SKM-1 treated with dmso at 0.1 percent for 144 hours (cell line): Measurements from ENCODE around the gene CLNK.
A peak's percentile ranks its signal among the peaks of the same experiment; 100 is the strongest.

Experiments
- DNase-seq: peaks from one replicate; lab custom pipeline; 2025; ENCODE audit not compliant: unreplicated experiment; lab: John Stamatoyannopoulos, UW

The CLNK gene

DNA sequence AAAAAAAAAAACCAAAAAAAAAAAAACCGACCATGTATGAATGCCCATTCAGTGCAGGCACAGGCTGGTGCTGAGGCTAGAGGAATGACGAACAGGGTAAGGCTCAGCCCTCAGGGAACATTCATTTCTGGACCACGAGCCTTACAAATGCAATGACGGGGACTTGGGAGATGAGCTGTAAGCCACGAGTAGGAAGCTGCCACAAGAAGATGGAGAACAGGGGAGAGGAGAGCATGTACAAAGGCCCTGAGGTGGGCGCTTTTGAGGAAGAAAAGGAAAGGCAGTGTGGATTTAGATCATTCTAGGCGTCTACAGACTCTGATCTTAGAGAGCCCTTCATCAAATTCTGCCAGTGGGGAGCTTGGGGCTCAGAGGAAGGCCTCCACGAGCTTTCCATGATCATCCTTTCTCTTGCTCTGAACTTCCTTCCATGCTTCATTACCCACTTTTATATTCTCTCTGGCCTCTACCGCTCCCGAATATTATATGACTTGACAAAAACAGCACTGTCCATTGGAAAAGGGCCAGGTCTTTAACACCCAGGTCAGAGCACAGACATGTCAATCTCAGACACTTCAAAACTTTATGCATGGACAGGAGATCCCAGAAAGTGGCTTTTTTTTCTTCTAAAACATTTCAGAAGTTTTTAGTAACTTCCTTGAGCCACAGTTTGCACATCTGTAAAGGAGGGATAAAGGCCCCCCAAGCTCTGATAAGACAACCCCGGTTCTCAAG lies 224.1 kb downstream of the CLNK start:
- no peak for DNase-seq

DNA sequence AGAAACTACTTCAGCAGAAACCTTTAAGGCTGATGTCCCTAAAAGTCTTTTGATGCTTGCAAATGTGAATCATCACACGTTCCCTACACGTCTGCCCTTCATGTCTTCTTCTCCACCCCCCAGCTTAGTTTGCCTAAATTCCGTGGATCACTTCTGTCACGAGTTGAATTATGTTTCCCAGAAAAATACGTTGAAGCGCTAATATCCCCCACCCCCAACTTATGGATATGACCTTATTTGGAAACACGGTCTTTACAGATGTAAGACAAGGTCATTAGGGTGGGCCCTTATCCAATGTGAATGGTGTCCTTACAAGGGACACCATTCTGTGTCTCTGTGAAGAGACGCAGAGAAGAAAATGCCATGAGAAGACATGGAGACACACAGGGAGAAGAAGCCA lies 225.3 kb downstream of the CLNK start:
- no peak for DNase-seq

DNA sequence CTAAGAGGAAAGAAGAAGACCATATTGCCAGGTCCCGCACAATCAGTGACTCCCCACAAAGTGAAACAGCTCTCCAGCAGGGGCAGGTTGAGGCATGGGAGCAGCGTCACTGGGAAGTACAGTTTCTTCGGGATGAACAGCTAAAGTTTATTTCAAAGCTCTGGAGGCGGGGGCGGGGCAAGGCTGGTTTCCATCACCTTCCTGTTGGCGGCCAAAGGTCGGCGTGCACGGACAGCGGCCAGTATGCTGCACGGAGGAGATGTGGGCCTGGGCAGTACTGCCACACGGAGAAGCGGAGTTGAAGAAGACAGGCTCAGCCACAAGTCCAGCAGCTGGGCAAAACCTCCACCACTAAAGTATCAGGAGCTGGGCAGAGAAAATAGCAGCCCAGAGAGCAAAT lies 226.4 kb downstream of the CLNK start:
- no peak for DNase-seq

DNA sequence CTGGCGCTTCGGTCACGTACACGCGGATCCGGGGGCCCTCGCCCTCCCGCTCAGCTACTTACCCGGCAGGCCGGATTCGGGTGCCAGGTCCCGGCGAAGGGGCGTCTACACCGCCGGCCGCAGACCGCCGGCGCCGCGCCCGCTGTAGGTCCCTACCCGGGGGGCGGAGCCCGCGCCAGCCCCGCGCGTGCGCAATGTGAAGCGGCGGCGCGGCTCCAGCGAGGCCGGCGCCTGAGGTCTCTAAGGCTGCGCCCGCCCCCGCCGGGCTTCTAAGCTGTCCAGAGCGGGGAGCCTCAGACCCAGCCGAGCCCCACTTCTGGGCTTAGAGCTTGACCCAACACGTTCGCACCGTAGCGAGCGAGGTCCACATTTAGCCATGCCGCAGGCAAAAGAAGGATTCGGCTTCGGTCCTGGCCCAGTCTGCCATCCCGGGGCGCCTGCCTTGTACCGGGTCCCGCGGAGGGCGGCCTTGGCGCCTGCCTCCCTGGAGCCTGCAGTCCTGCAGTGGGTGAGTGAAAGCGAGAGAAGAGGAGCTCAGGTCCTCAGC lies 227.2 kb downstream of the CLNK start, which contains the start of gene ZNF518B:
TSS of gene ZNF518B (minus strand) at position 172 of the 547 bp plus-strand sequence. CDS start 11,098 bp downstream, outside the sequence.
- DNase-seq: peak; percentile 53

DNA sequence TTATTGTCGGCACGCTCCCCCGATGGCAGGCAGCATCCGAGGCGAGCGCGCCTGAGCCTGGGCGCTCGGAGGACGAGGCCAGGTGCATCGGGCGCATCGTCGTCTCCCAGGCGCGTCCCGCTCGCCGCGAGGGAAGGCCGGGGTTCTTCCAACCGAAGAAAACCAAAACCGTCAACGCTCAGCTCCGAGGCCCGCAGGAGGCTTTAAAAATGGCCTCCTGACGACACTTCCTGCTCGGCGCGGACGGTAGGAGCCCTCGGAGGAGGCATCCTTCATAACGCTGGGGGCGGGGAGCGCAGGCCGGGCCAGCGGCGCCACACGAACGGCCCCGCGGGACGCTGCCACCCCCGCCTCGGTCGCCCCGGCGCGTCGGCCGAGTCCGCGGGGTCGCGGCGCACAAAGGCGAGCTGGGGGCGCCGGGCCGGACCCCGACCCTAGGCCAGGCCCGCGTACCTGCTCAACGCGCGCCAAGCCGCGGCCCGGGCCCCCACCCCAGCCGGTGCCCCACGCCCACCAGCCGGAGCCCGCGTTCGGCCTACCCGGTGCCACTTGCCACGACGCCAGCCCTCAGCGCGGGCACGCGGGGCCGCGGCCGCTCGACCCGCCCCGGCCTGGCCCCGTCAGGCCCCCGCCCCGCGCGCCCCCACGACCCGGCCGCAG lies 227.8 kb downstream of the CLNK start:
- no peak for DNase-seq

DNA sequence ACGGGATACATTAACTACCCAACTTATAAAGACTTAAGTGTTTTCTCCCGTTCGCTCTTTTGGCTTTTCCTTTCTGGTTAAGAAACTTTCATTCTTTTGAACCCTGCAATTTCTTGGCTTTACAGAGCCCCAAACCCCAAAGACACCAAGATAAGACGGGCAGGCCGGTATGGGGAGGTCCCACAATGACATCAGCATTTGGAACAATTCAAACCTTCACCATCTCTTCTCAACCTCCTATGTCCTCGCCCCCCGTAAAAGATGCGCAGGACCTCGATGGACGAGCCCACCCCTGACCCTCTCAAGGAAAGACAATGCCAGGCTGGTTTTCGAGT lies 228.3 kb downstream of the CLNK start:
- DNase-seq: no peak

DNA sequence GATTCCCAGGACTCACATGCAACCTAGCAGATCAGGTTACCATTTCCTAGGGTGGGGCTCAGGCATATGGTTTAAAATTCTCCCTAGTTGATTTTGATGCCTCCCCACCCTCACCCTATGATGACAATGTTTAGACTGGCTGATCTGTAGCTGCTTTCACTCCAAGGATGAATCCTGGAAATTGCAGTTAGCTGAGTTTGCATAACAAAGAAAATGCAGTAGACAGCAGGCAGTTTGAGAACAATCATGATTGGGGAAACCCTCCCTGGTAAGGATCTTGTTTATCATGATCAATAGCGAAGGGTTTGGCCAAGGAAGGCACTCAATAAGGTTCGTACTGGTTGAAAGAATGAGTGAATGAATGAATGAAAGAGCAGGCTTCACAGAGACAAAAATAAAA lies 229.4 kb downstream of the CLNK start:
- no peak for DNase-seq

DNA sequence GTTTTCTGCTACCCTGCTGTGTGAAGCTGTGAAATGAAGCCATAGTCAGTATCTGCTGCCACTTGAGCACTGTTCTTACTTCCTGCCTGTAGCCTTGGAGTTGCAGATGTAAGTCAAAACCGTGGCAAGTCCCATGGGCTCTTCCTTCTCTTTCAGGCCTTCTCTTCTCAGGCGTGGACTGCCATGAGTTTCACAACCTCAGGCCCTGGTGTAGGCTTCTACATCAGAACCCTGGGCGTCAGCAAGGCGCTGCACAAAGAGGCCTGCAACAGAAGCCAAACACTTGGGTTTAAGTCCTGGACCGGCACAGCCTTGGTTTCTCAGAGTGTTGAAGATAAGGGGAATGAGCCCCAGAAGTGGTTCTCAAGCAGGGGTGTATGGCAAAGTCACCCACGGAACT lies 229.8 kb downstream of the CLNK start:
- no peak for DNase-seq

DNA sequence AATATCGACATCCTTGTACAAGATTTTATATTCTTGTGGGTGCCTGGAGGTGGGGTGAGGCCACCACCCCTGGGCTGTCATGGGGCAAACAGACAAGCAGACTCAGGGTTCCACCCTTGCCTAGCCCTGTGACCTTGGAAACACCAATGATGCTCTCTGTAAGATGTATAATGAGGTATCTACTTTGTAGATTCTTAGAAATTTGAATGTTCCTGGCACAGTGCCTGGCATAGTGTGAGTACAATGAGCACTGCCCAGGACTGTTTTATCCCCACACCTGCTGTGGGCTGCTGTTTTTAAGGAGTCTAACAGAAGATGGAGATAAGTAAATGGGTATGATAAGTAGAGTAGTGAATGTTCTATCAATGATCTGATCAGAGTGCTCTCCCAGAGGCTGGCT lies 230.4 kb downstream of the CLNK start:
- no peak for DNase-seq

DNA sequence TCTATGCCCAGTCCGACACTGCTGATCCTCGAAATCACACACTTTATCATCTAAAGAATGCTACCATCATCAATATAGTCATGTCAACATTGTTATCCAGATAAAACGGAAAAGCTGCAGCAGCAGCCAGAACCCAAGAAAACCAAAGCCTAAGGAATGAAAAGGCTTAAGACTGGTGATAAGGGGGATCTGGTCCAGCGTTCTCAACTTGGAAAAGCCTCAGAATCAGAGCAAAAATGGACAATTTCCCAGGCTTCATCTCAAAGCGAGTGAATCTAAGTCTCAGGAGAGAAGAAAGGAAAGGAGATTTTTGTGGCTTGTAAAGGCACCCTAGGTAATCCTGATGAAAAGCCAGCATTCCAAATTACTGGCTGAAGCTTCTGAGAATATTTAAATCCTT lies 235.6 kb downstream of the CLNK start:
- DNase-seq: no peak

DNA sequence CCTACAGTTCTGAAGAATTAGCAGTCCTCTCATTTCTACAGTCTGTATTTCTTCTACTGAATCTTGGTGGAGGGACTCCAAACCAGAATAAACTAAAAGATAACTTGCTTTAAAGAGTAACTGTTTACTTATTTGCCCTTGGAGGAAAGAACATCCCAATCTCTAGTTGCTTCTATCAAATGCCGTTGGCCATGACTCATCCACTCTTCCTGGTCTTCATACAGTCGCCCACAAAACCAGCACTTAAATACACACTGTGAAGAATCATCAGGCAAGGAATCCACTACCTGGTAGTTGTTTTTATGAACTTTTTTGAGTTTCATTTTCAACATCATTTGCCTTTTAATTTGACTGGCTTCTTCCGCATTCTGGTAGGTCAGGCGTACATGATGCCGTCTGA lies 241.6 kb downstream of the CLNK start:
- no peak for DNase-seq

DNA sequence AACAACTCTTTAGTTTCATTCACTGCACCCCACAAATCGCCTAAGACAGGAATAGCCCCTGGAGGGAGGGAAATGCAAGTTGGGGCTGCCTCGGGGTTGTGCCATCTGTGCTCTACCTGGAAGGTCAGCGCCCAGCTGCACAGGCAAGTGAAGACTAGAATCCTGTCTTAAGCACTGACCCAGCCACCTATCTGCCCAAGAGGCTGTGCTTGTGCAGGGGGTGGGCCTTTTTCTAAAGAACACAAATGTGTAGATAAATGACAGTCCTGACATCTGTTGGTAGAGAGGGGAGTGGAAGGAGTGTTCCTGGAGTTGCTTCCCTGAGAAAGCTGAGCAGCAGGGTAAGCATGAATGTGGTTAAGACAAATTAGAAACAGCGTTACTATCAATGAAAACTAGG lies 243.1 kb downstream of the CLNK start:
- DNase-seq: no peak

DNA sequence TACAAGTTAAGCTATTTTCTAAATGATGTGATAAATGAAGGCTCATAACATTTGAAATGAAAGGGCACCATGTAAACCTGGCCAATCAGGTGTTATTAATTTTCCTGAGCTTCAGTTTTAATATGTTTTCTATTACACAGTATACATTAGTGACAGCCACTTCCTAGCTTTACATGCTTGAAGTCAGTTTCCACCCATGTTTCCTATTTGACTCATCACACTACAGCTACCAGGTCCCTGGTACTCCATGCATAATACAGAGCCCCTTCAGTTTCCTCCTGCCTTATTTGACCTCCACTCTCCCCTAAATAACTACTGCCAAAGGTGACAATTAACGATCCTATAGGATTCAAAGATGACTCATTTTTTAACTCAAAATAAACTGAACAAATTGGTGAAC lies 245.6 kb downstream of the CLNK start:
- no peak for DNase-seq

DNA sequence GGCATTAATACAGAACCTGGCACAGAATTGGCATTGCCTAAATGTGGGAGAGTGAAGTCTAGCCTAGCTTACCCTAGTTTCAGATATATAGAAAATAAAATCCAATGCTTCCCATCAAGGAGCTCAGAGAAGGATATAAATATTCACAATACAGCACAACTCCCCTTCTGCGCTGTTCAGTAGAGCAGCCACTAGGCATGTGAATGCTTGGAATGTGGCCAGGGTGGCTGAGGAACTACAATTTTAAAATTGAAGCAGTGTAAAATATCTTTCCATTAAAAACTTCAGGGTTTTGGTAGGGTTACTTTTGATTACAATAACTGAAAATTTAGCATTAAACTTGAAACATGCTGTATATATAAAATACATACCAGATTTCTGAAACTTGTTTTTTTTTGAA lies 246.8 kb downstream of the CLNK start:
- DNase-seq: no peak
